Esophagus squamous epithelium (tissue), 4 donors: ENCODE measurements around the gene OGA.

ENCODE experiments used
- CTCF ChIP-seq, 6 experiments: fragments of 450-650 bp in 4 of 6; fragments of 200-600 bp in 2 of 6; sonication (generic) in 2 of 6; IDR thresholded peaks; one replicate each; pipeline ENCODE4 v1.5.1; 2016 to 2019; ENCODE audit warnings: antibody characterized with exemption in 6 of 6, mild to moderate bottlenecking in 4 of 6, moderate library complexity in 4 of 6
- POLR2A ChIP-seq, 4 donors: fragments of 450-650 bp; IDR thresholded peaks; one replicate each; pipeline ENCODE4 v1.6.1; 2017; ENCODE audit warnings: antibody characterized with exemption in 4 of 4, mild to moderate bottlenecking in 4 of 4, moderate library complexity in 3 of 4

- TF ChIP-seq CTCF (IDR thresholded peaks at IDR 0.05) (no peak), POLR2A (IDR thresholded peaks at IDR 0.05) (no peak)
Observed at GRCh38 chr10:101783736-101784118, 34.5 kb downstream of the OGA start.
